LoVo (cell line): Measurements from ENCODE around the gene PPP5C.
"Not testable (repeated sequence)": the region's sequence is repeated elsewhere in the genome, so short reads cannot be mapped to it uniquely, and the experiment has no call there.

Source experiments
- DNase-seq: peaks from one replicate; pipeline ENCODE4 v3.0.0-alpha.2; 2016; ENCODE audit warnings: low spot score

The PPP5C gene

DNA sequence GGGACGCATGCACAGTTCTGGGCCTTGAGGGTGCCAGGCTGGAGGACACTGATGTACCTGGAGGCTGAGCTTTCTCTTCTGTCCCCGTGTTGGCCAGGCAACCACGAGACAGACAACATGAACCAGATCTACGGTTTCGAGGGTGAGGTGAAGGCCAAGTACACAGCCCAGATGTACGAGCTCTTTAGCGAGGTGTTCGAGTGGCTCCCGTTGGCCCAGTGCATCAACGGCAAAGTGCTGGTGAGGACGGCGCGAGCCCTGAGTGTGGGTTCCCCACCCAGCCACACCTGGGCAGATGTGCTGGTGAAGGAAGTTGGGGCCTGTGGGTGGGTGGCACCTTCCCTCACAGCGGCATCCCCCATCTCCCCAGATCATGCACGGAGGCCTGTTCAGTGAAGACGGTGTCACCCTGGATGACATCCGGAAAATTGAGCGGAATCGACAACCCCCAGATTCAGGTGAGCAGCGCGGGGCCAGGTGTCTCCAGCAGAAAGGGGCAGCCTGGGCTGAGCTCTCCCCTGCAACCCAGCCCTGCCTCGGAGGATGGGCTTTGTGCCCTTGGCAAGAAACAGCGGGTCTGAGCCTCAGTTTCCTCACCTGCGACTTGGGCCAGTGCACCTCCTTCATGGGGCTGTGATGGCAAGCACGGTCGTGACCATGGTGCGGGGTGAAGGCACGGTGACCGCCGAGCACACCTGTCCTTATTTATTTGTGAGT, 40.3 kb downstream of the PPP5C start:
- no peak for DNase-seq

DNA sequence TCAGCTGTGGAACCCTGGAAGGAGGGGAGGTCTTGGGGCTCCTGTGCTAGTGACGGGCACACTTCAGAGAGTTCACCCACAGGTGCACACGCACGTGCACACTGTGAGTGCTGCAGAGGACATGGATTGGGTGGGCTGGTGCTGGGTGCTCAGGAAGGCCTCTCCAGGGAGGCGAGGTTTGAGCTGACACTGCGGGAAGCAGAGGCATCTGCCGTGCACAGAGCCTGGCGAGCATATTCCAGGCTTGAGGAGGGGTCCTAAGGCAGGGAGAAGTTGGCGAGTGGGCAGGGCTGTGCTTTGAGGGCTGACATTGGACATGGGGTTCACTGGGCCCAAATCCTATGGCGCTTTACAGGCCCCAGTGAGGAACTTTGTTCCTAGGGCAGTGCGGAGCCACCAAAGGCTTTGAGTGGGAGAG, 40.8 kb downstream of the PPP5C start:
- DNase-seq: no peak

DNA sequence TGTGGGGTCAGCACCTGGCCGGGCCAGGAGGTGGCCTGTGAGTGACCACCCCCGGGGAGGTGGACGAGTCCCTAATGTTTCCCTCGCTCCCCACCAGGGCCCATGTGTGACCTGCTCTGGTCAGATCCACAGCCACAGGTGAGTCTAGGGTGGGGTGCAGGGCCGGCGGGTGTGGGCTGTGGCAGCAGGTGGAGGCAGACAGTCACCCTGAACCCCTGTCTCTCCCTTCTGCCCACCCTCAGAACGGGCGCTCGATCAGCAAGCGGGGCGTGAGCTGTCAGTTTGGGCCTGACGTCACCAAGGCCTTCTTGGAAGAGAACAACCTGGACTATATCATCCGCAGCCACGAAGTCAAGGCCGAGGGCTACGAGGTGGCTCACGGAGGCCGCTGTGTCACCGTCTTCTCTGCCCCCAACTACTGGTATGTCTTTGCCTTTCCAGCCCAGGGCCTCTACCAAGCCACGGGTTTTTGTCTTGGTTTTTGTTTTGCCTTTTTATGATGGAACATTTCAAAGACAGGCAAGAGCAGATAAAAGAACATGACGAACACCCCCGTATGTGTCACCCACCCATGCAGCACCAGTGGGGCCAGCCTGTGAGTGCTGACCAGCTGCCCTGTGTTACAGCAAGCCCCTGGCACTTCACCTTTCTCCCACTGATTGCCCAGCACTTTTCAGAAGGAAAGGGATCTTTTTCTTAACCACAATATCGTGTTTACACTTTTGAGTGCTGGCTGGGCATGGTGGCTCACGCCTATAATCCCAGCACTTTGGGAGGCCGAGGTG, 41.6 kb downstream of the PPP5C start:
- no peak for DNase-seq

DNA sequence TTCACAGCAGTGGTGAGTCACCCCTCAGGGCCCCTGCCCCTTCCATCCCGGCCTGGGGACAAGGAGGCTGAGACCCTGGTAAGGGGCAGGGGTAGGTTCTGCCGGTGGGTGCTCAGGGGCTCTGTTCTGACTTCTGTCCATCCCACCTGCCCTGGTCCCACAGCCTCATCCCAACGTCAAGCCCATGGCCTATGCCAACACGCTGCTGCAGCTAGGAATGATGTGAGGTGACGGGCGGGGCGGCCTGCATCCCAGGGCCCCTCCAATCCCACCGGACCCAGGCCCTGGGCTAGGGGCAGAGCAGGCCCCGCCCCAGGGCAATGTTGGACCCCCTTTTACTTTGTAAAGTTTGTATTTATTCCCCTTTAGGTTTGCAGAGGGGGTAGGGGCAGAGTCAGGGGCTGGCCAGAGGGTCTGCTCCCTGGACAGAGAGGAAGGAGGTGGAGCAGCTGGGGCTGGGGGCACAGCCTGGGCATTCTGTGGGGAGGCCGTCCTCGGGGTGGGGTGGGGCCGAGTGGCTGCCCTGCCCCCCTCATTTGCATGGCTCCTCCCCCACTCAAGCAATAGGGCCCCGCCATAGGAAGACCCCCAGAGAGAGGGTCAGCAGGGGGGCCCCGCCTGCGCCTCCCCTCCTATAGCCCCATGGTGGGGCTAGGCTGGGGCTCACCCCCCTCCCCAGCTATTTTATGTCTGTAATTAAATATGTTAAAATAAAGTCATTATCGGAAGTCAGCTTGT, 43.4 kb downstream of the PPP5C start:
- no peak for DNase-seq

DNA sequence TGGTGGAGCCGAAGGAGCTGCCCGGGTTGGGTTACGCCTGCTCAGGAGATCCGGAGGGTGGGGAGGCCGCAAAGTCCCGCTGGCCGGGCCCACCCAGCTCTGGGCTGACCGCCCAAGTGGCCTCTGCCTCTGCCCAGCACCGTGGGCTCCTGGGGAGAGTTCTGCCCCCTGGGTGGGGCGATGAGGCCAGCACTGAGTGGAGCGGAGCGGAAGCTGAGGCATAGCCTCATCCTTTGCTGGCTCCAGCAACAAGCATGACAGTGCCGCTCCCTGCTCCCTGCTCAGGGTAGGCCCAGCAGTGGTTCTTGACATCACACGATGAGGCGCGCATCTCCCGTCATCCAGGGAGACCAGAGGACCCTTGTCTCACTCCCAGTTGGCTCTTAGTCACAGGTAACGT, 44.0 kb downstream of the PPP5C start:
- no peak for DNase-seq

DNA sequence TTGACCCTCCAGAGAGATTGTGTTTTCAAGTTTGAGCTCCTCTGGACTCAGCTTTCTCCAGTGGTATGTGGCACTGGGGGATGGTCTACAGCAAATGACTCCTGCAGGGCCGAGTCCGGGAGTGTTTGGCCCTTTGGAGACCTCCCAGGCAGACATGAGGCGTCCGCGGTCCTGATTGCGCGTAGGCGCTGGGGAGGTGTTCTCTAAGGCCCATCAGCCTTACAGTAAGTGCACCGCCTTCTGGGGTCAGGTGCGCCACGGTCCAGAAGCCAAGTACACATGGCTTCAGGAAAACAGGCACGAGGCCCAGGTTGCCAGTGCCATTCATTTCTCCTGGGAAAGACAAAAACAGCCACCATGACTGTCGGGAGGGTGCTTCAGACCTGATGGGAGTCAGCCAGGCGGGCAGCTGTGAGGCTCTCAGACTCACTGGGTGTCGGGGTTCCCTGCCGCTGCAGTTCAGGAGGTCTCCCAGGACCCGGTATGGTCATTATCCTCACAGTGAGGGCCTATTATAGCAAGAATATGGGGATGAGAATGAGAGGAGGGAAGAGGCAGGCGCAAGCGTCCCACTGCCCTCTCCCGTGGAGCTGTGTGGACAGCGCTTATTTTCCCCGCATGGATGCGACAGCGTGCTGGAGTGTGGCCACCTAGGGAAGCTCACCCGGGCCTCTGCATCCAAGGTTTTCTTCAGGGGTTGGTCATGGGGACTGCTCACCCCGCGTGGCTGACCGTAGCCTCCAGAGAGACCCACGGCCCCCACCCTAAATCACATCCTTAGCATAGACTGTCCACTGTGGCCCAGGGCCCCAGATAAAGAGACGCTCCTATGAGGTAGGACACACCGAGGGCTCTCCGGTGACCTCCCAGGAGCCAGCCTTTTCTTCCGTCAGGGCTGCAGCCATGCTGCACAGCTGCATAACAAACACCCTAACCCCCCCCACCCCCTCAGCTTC, 44.7 kb downstream of the PPP5C start:
- DNase-seq: no peak

DNA sequence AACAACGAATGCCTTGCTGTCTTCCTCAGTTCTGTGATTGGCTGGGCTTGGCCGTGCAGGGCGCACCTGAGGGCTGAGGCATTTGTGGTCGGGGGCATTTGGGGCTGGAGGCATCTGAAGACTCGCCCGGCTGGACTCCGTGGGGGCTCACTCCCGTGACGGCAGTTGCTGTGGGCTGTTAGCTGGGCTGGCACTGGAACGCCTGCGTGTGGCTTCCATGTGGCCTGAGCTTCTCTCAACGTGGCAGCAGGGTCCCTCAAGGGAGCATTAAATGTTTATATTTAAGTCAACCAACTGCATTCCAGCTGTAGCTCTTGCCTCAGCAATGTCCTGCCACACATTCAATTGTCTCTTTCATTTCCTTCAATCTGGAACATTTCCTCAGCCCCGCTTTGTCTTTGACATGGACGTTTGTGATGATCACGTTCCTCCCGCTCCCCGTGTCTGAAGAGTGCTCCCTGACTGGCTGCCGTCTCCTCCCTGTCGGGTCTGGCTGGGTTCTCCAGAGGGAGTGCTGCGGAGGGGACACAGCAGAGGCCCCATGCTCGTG, 45.4 kb downstream of the PPP5C start:
- no peak for DNase-seq

DNA sequence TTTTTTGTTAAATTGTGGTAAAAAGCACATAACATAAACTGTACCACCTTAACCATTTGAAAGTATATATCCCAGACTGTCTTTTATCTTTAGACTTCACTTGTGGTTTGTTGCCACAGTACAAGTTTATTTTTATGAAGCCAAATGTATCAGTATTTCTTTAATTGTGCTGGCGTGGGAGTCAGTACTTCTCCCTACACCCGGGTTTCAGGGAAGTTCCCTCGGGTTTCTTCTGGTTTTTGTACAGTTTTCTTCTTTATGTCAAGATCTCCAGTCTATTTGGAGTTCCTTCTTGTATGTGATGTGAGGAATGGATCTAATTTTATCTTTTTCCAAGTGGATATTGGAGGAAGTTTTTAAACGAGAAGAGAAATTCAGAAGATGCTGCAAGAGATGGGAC, 46.0 kb downstream of the PPP5C start:
- no peak for DNase-seq

DNA sequence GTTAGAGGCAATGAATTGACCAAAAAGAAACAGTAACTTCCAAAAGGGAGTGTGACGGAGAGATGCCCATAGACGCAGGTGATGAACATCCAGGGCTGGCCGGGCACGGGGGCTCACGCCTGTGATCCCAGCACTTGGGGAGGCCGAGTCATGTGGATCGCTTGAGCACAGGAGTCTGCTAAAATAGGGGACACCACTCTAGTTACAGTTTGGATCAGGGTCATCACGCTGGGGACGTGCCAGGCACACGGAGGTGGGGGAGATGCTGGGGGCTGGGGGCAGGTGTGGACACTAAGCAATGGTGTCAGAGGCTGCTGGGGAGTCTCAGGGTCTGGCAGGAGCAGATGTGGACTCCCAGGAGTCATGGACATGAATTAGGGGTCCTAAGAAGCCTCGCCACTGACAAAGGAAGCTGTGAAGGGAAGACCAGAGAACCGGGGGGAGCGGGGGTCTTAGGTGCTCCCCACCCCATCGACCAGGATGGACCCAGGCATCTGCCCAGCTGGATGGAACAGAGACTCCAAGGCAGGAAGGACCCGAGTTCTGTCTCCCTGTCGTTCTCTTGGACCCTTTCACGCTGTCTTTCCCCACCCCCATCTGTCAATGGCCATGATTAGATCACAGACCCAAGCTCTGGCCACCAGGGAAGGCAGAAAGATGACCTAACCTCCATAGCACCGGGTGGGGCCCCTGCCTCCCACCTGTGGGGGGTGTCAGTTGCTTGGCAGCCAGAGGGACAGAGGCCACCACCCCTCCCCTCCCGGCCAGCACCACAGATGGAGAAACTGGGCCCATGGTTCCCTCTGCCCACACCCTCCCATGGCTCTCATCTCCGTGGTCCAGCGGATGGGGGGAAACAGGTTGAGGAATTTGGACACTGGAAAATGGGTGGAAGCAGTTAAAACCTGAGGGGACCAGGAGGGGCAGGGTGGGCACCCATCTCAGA, 46.8 kb downstream of the PPP5C start:
- no peak for DNase-seq

DNA sequence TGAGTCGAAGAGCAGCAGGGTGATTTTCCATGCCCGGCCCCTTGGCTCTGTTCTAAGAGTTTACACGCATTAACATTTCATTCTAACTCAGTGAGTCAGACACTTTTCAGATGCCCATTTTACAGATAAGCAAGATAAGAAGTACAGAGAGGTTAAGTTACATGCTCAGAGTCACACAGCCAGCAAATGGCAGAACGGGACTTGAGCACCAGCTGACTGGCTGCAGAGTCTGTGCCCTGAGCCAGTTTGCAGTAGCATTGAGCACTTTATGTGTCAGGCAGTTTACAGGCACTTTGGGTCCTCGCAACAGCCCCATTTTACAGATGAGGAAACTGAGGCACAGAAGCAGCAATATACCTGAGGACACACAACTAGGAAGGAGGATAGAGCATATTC, 47.5 kb downstream of the PPP5C start:
- DNase-seq: no peak

DNA sequence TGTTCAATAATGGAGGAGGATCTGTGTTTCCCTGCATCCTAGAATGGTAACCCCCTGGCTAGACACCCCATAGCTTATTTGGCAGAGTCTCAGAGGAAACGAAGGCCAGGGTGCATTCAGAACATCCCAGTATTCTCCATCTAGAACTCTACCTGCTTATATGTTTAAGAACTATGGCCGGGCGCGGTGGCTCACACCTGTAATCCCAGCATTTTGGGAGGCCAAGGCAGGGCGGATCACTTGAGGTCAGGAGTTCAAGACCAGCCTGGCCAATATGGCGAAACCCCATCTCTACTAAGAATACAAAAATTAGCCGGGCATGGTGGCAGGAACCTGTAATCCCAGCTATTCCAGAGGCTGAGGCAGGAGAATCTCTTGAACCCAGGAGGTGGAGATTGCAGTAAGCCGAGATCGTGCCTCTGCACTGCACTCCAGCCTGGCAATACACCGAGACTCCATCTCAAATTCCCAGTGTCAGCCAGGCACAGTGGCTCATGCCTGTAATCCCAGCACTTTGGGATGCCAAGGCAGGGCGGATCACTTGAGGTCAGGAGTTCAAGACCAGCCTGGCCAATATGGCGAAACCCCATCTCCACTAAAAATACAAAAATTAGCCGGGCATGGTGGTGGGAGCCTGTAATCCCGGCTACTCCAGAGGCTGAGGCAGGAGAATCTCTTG, 51.1 kb downstream of the PPP5C start:
- DNase-seq: not testable (repeated sequence)

DNA sequence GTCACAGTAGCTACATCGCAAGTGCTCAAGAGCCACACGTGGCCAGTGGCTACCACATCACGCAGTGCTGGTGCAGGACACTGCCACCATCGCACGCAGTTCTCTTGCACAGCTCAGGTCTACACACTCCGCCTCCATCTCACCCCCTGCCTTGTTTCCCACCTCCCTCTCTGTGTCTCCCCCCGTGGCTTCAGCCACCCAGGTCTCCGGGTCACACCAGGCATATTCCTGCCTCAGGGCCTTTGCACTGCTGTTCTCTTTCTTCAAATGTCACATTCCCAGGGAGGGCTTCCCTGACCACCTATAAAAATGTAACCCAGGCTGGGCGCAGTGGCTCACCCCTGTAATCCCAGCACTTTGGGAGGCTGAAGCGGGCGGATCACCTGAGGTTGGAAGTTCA, 55.8 kb downstream of the PPP5C start:
- DNase-seq: no peak

DNA sequence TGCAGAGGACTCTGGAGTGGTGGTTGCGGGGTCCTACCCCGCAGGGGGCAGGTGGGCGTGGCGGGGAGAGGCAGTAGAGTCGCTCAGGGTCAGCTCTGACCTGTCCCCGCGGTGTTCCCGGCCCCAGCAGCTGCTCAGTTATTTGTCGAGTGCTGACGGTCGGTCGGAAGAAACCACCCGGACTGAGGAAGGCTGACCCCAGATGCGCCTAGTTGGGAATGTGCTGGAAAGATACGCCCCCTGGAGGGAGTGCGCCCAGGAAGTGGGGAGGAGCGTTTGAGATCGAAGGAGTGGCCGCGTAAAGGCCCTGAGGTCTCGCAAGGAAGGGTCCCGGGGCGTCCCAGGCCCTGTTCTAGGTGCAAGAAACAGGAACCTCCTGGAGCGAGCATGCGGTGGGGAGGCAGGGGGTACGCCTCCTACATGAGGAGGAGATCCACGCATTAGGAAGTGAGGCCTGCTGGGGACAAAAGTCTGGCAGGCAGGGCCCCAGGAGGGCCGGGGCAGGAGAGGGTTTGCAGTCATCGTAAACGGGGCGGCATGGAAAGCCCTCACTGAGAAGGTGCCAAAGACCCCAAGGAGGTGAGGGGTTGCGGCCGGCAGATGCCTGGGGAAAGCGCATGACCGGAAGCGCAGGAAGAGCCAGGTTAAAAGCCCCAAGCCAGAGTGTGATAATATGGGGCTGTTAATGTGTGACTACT, 57.3 kb downstream of the PPP5C start:
- DNase-seq: no peak

DNA sequence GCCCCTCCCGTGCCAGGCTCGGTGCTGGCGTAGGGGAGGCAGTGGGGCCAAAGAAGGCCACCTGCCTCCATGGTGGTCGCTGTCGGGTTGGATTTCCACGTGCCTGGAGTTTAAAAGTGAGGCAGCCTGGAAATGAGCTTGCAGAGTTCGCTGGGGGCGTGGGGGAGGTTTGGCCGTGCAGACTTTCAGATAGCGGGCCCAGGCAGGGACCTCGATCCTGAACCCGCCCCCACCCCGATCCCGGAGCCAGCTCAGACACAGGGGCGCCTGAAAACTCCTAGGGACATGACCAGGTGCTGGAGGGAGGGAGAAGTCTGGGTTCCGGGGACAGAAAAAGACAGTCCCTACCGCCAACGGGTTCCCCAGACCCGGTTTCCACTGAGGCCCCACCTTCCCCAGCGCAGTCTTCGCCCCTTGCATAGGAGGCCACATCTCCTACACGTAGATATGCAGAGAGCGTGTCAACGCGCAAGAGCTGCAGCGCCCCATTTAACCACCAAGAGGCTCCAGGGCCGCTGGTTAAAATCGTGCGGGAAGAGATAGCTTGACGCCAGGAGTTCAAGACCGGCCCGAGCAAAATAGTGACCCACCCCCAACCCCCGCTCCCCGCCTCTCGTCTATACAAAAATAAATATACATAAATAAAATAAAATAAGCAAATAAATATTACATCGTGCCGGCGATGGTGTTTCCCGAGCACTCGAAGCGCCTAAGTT, 58.0 kb downstream of the PPP5C start:
- no peak for DNase-seq

DNA sequence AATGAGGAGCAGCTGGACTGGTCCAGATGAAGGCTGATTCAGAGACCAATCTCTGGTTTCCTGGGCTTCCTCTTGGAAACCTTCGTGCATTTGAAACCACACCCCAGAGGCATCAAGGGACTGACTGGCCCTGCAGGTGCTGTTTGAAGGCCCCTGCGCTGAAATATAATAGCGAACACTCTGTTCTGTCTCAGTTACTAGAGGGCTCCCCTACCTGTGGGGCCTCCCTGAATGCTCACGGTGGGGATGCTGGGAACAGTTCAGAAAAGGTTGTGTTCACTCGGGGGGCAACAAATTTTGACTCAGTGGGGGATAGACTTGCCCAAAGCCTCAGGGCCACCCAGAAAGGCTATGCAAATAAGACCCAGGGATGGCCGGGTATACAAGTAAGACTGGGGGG, 60.1 kb downstream of the PPP5C start:
- no peak for DNase-seq

DNA sequence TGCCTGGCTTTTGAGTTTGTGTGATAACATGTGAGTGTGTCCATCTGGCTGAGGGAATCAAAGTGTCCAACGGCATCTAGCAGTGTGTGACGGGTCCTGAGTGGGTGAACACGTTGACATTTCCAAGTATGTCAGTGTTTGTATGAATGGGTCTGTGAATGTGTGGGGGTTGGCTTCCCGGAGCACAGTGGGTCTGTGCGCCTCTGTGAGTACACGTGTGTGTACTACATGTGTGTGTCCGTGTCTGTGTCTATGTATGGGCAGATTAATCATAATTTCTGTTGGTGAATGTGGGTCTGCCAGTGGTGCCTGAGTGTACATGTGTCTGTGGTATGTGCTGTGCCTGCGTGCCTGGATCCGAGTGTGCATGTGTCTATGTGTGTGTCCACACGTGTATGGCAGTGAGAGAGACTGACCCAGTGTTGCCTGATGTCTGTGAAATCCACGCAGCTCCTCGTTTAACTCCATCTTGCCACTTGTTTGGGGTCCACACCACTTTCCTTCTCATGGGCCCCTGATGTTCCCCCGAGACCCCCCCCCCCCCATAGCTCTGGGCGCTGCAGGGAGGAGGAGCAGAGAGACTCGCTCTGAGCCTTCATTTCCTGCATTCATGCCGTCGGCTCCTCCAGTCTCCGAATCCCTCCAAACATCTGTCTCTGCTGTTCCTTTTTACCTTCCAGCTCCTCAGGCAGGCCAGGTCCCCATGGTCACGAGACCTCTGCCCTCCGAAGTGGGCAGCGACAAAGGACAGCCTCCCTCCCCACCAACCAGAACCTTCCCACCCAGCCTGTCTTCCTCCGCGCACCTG, 61.2 kb downstream of the PPP5C start:
- no peak for DNase-seq

DNA sequence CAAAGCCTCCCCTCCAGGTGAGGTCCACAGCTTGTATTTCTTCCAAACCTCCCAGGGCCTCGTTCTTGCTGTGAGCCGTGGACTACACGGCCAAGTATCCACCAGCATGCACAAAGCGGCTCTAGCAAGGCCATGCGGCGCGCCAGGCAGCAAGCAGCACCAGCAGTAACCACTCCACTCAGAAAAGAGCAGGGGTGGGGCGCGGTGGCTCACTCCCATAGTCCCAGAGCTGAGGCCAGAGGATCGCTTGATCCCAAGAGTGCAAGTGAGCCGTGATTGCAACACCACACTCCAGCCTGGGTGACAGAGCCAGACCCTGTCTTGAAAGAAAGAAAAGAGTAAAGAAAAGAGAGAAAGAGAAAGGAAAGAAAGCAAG, 61.8 kb downstream of the PPP5C start:
- no peak for DNase-seq

DNA sequence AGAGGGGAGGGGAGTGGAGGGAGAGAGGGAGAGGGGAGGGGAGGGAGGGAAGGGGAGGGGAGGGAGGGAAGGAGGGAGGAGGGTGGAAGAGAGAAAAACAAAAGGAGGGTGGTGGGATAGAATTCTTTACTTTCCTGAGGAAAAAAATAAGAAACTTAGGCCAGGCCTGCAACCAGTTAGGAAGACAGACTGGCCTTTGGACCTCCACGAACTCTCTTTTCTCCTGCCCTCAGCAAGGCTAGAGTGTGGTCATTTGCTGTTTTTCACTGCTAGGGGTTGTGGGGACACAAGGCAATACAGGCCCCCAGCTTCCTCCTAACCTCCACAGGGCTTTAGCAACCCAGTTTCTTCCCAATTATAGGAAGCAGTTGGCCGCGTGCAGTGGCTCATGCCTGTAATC, 62.3 kb downstream of the PPP5C start:
- DNase-seq: no peak
